Transverse colon (tissue), 4 donors: ENCODE results near the gene PLIN5. TPM values are rescaled to one million over a fixed set of nuclear protein-coding genes. Genes with fewer than 3 reads are reported as not detected.
"Not testable (repeated sequence)": the region's sequence is repeated elsewhere in the genome, so short reads cannot be mapped to it uniquely, and the experiment has no call there.

ENCODE experiments used
- DNase-seq: peaks from one replicate; pipeline ENCODE4 v3.0.0-alpha.2; 2019
- H3K27ac ChIP-seq, 4 donors: fragments of 200-600 bp; sonication (generic); 2 replicates each; pipeline ENCODE4 v1.5.1; 2016 to 2018; ENCODE audit warnings: inconsistent platforms in 4 of 4
- H3K27me3 ChIP-seq: fragments of 200-600 bp; sonication (generic); 2 replicates; pipeline ENCODE4 v1.5.1; 2017; ENCODE audit warnings: inconsistent platforms
- H3K36me3 ChIP-seq, 4 donors: fragments of 200-600 bp; sonication (generic); 2 replicates each; pipeline ENCODE4 v1.5.1; 2017 to 2019; ENCODE audit warnings: inconsistent platforms in 4 of 4
- H3K4me1 ChIP-seq, 4 donors: fragments of 200-600 bp; sonication (generic); 2 replicates each; pipeline ENCODE4 v1.5.1; 2017 to 2020; ENCODE audit warnings: inconsistent platforms in 4 of 4
- H3K4me3 ChIP-seq, 4 donors: fragments of 200-600 bp; sonication (generic); 1 replicate in 1 of 4; 2 replicates in 3 of 4; pipeline versions ENCODE4 v1.5.1 to v1.6.1; 2017 to 2019; ENCODE audit warnings: inconsistent platforms in 4 of 4
- H3K9me3 ChIP-seq, 2 donors: fragments of 200-600 bp; sonication (generic); 2 replicates each; pipeline ENCODE4 v1.5.1; 2017 to 2019; ENCODE audit warnings: inconsistent platforms in 2 of 2
- EP300 ChIP-seq: sonication (generic); formaldehyde crosslinking; IDR thresholded peaks from one replicate; pipeline ENCODE4 v1.6.1; 2017; ENCODE audit warnings: antibody characterized with exemption, low read depth
- POLR2A ChIP-seq: fragments of 450-650 bp; IDR thresholded peaks from one replicate; pipeline ENCODE4 v1.6.1; 2016; ENCODE audit warnings: antibody characterized with exemption, mild to moderate bottlenecking, moderate library complexity
- POLR2AphosphoS5 ChIP-seq, 3 donors: sonication (generic); formaldehyde crosslinking; IDR thresholded peaks; one replicate each; pipeline ENCODE4 v1.6.1; 2016; ENCODE audit warnings: antibody characterized with exemption in 3 of 3
- WGBS, 2 donors: methylation state at CpG; one replicate each; pipeline ENCODE4 v1.1.5; 2018; ENCODE audit warnings: low coverage in 1 of 2; 5-methylcytosine and 5-hydroxymethylcytosine counted together
- in situ Hi-C, 4 donors: fragments of 200-750 bp; cut with MboI; loops; one replicate each; pipeline versions ENCODE4 v1.15.0 to v1.15.1; 2017; ENCODE audit warnings: low sequenced_read_pairs in 3 of 4, low pct_ligation_motif_present in 1 of 4, low pct_unique_long_range_greater_than_20kb in 1 of 4
- intact Hi-C: fragments of 100-400 bp; cut with DNase I; formaldehyde crosslinking; loops from one replicate; pipeline ENCODE4 v1.15.1; 2023; ENCODE audit warnings: low total_unique reads
- total RNA-seq, 4 donors: library from RNA; depleted of rRNA; stranded (reverse); fragments of >200 nt; gene quantifications; one replicate each; pipeline ENCODE4 v1.1.0, GENCODE V29; 2016
- TF ChIP-seq, protein P1 (sequence below), 5 experiments: fragments of 200-600 bp in 3 of 5; fragments of 450-650 bp in 2 of 5; sonication (generic) in 3 of 5; IDR thresholded peaks; 1 replicate in 2 of 5; 2 replicates in 3 of 5; pipeline ENCODE4 v1.5.1; 2016 to 2017; ENCODE audit warnings: antibody characterized with exemption in 5 of 5, inconsistent platforms in 3 of 5, mild to moderate bottlenecking in 2 of 5, moderate library complexity in 1 of 5

Gene PLIN5
- total RNA-seq, 4 donors from 2014 or later, result 2.7 to 6.7 (median 6.0) TPM; not detected in 1

DNA sequence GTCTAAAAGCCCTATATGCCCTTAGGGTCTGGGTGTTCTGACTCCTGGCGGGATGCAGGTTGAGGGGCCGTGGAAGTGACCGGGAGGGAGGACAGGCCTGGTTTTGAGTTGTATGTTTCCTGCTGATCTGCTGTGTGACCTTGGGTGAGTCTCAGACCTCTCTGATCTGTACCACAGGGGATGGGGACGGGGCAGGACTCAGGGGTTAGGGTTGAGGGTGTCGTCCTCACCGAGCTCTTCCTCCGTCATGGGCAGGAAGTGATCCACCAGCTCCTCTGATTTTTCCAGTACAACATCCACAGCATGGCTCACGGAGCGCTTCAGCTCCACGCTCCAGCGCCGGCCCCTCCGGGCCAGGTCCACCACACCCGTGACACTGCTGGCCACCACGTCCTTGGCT lies 6.2 kb downstream of the PLIN5 start:
- Histone ChIP-seq H3K27ac (no peak overlapping the region), H3K36me3 (no peaks in the 10 kb centered on the region), H3K27me3 (peaks cover 9% of the 10 kb centered on the region), H3K4me3 (no peak overlapping the region), H3K4me1 (no peaks in the 10 kb centered on the region), H3K9me3 (no peaks in the 10 kb centered on the region)
- intact Hi-C loops (no loop called here), in situ Hi-C loops (no loop called here)
- TF ChIP-seq, protein P1, sequence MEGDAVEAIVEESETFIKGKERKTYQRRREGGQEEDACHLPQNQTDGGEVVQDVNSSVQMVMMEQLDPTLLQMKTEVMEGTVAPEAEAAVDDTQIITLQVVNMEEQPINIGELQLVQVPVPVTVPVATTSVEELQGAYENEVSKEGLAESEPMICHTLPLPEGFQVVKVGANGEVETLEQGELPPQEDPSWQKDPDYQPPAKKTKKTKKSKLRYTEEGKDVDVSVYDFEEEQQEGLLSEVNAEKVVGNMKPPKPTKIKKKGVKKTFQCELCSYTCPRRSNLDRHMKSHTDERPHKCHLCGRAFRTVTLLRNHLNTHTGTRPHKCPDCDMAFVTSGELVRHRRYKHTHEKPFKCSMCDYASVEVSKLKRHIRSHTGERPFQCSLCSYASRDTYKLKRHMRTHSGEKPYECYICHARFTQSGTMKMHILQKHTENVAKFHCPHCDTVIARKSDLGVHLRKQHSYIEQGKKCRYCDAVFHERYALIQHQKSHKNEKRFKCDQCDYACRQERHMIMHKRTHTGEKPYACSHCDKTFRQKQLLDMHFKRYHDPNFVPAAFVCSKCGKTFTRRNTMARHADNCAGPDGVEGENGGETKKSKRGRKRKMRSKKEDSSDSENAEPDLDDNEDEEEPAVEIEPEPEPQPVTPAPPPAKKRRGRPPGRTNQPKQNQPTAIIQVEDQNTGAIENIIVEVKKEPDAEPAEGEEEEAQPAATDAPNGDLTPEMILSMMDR (IDR thresholded peaks at IDR 0.05), result no peak
- TF ChIP-seq POLR2A (no peak), POLR2AphosphoS5 (IDR thresholded peaks at IDR 0.05) (no peak), EP300 (no peak)
- DNase-seq, result no peak
- WGBS, 2 donors, result 84% methylated on average over 15 of the region's 15 CpGs; no CpG with 5 or more reads in 1 of the 2 donors

DNA sequence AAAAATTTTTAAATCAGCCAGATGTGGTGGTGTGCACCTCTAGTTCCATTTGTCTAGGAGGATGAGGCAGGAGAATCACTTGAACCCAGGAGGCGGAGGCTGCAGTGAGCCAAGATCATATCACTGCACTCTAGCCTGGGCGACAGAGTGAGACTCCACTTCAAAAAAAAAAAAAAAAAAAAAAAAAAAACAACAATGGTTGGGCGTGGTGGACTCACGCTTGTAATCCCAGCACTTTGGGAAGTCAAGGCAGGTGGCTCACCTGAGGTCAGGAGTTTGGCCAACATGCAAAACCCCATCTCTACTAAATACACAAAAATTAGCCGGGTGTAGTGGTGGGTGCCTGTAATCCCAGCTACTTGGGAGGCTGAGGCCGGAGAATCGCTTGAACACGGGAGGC lies 7.6 kb downstream of the PLIN5 start:
- H3K27ac ChIP-seq, H3K27me3 ChIP-seq, H3K36me3 ChIP-seq, in situ Hi-C loops, DNase-seq, H3K4me3 ChIP-seq, intact Hi-C loops, H3K9me3 ChIP-seq, H3K4me1 ChIP-seq: not testable (repeated sequence)
- 75% methylated on average over 8 of the region's 8 CpGs; no CpG with 5 or more reads in 1 of the 2 donors for WGBS, 2 donors

DNA sequence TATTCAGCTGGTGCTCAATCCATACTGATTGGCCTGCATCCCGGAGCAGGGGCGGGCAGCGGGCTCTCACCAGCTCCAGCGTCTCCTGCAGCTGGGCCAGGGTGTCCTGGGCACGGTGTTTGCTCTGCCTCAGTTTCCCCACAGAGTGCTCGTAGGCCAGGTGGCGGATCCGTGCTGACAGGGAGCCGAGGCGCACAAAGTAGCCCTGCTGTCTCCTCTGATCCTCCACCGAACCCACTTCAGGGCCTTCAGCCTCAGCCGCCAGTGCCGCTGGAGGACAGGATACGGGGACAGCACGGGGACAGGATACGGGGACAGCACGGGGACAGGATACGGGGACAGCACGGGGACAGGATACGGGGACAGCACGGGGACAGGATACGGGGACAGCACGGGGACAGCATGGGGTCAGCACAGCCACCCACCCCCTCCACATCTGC lies 9.4 kb downstream of the PLIN5 start:
- 71% methylated on average over 18 of the region's 23 CpGs; no CpG with 5 or more reads in 1 of the 2 donors for WGBS, 2 donors
- no peak for DNase-seq
- no peak overlapping the region for H3K4me3 ChIP-seq

DNA sequence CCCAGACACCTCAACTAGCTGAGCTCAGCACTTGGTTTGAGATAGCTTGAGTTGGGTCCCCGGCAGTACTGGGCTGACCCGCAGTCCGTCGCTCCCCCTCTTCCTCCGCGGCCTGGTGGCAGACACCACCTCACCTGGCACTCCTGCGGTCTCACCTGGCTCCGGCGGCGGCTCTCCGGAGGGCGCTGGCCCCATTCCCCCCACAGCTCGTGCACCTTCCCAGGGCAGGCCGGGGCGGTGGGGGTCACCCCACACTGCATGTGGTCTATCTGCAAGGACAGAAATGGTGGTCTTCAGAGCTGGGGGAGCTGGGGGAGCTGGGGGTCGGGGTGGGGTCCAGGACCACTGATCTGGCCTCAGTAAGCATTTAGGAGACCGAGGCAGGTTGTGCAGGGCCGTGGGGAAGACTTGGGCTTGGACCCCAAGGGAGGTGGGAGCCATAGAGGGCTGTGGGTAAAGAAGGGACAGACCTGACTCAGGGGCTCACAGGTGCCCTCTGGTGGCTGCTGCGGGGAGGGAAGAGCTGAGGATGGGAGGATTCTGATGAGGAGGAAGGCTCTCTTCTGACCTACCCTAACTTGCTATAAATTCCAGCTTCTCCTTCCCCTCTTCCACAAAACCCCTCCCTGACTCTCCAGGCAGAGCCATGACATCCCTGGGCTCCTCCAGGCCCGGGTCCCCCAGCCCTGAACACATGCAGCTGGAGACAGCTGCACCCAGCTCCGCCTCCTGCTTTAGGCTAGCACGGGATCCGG lies 10.0 kb downstream of the PLIN5 start:
- Histone ChIP-seq H3K9me3 (no peaks in the 10 kb centered on the region), H3K36me3 (no peaks in the 10 kb centered on the region), H3K4me1 (no peaks in the 10 kb centered on the region), H3K4me3 (no peak overlapping the region), H3K27ac (no peak overlapping the region), H3K27me3 (no peaks in the 10 kb centered on the region)
- in situ Hi-C loops (no loop called here), intact Hi-C loops (no loop called here)
- peak; percentile 66 for DNase-seq
- TF ChIP-seq POLR2A (no peak), POLR2AphosphoS5 (IDR thresholded peaks at IDR 0.05) (no peak), EP300 (no peak)
- TF ChIP-seq, protein P1 (IDR thresholded peaks at IDR 0.05), result peak; percentile 43 to 73 (median 57)
- 59% methylated on average over 20 of the region's 23 CpGs; no CpG with 5 or more reads in 1 of the 2 donors for WGBS, 2 donors

More for the DNA sequence above, 9.4 kb downstream of the PLIN5 start:
- TF ChIP-seq EP300 (no peak), POLR2A (no peak), POLR2AphosphoS5 (IDR thresholded peaks at IDR 0.05) (no peak)
- TF ChIP-seq, protein P1 (IDR thresholded peaks at IDR 0.05), result no peak
- peaks cover 4% of the 10 kb centered on the region for H3K27me3 ChIP-seq
- H3K27ac ChIP-seq, result no peak overlapping the region
- no peaks in the 10 kb centered on the region for H3K9me3 ChIP-seq
- intact Hi-C loops (no loop called here), in situ Hi-C loops (no loop called here)
- H3K36me3 ChIP-seq, result no peaks in the 10 kb centered on the region
- no peaks in the 10 kb centered on the region for H3K4me1 ChIP-seq
